Left colon (tissue), 2 donors: ENCODE data around the gene TMEM234. TPM values are rescaled to one million over a fixed set of nuclear protein-coding genes. Genes with fewer than 3 reads are reported as not detected.
A peak's percentile ranks its signal among the peaks of the same experiment; 100 is the strongest.

ENCODE experiments used
- ATAC-seq: fragments of 200-7000 bp; cut with Tn5 transposase; one replicate; pipeline ENCODE4 v1.9.1; 2020; ENCODE audit warnings: mild to moderate bottlenecking, moderate library complexity
- DNase-seq, 2 donors: peaks; one replicate each; pipeline ENCODE4 v3.0.0-alpha.2; 2020
- intact Hi-C, 2 donors: fragments of 100-400 bp; cut with DNase I in 1 of 2; cut with micrococcal nuclease in 1 of 2; formaldehyde crosslinking; loops; one replicate each; pipeline versions ENCODE4 v1.11.2 to v1.14.0; 2022; cut with DNase I, micrococcal nuclease
- total RNA-seq, 2 donors: library from RNA; stranded (reverse); fragmentation: NEBNext Ultra II Directional; extraction: Animal tissue kit (Norgen Biotek cat#: 25700); gene quantifications; one replicate each; pipeline ENCODE4 v1.2.1, GENCODE V29; 2021
- donor health status: DM: no; HTN: no; CAD: no.
- donor health status: DM: yes; HTN: yes; CAD: no.

The TMEM234 gene
- total RNA-seq, 2 donors from 2014 or later, result 24.2 to 28.0 TPM

DNA sequence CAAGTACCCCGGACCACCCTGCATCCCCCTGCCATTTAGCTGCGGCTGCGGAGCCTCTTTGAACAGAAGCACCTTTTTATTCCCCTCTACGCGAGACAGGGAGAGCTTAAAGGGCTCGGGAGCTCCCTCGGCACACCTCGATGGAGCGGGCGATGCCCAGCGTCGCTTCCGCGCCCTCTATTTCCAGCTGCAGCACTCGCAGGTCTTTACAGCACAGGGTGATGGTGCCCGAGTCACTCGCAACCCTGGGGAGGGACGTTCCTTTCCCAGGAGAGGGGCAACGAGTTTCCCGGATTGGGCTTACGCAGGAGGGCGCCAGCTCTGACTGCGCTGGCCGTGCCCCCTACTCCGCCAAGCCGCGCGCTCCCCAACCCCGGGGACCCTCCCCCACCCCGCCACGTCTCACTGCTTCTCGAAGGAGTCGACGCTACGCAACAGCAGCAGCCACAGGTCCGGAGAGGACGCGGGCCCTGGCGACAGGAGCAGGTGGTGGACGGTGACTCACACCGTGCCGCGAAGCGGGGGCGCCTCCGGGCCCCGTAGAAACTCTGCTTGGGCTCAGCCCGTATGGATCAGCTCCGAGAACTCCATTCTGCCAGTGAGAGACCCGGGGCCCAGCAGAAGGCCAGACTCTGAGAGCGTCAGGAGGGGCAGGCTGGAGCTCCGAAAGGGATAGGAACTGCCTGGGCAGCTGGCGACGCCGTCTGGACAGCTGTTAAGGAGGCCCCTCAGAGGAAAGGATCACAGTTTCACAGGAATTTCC is 19.0 kb upstream of the TMEM234 start:
- DNase-seq (peak; percentile 63 to 70), ATAC-seq (peak; percentile 66)
- intact Hi-C loops, result no loop called here

DNA sequence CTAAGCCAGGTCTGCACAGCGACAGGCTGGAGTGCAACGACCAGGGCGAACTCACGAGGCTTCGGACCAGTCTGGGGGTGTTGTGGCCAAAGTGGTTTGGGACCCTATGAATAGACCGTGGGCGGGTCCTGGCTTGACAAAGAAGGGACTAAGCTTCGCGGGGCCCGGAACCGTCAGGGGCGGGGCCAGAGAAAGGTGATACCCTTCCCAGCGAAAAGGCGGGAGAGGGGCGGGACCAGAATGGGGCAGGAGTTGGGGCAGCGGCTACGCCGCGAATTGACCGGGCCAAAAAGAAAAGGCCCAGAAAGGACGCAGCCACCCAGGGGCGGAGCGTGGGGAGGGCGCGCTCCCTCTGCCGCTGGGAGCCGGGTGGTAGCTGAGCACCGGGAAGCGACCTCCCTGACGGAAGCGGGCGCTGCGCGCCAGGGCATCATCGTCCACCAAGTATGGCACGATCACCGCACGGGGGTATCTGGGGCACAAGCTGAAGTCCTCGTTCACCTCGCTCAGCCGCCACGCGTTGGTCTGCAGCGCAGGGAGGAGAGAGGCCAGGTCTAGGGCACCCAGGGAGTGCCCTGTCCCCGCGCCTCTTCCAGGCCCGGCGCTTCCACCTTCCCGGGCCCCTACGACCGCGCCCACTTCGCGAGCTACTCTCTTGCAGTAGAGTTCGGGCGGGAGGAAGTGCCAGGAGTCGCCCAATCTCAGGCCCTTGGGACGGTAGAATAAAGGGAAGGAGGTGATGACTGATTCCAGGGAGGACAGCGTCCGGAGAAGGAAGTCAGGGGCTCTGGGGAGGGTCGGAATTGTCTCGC is 18.2 kb upstream of the TMEM234 start:
- ATAC-seq (peak; percentile 77), DNase-seq (peak; percentile 81 to 83)
- intact Hi-C loops, result no loop called here

DNA sequence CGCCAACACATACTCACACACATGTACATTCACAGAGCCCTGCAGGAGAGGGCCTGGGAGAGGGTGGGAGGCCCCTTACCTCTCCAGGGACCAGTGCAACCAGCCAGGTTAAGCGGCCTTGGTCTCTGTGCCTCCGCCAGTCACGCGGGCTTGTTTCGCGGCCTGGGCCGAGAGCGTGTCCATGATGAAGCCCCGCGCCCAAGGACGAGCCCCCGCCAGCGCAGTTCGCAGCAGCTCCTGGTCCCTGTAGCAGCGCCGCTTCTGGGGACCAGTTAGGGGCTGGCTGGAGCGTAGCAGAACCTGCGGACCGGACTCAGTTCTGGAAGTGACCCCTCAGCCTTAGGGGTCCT is 17.6 kb upstream of the TMEM234 start:
- intact Hi-C loops, result no loop called here
- ATAC-seq (peak; percentile 5), DNase-seq (peak in 1 of 2 donors; percentile 29)

DNA sequence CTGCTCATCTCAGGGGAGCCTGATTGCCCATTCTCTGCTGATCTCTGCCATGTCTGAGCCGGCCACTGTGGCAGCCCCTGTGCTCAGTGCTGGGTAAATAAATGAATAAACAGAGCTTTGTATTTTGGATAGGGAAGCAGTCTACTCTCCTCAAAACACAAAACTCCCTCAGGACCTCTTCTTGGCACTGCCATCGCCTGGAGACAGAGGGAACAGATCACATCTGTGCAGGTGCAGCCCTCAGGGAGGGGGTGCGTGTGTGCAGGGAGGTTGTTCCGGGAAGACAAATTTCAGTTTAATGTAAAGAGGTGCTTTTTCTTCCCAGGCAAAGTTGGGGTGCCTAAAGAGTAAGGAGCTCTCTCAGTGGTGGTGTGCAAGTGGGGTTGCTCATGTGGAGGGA is 17.2 kb upstream of the TMEM234 start:
- intact Hi-C loops, result no loop called here
- peak; percentile 23 for ATAC-seq

DNA sequence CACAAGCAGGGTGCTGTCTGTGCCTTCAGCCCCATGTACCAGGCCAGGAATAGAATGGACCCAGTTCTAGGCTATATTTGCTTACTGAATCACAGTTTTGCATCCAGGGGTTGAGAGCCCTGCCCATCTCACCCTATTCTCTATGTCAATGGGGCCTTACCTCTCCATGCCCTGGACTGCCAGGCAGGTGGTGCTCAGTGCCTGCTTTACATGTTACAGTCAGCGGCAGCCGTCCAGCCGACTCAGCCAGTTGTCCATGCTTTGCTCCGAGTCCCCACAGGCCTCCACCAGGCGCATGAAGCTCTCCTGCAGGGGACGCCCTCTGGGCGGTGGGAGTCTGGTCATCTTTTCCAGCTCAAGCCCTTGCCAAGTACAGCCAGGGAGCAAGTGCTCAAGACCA is 12.6 kb upstream of the TMEM234 start:
- no peak for DNase-seq
- intact Hi-C loops, result no loop called here
- no peak for ATAC-seq

More for the DNA sequence above, 17.2 kb upstream of the TMEM234 start:
- DNase-seq, result no peak

DNA sequence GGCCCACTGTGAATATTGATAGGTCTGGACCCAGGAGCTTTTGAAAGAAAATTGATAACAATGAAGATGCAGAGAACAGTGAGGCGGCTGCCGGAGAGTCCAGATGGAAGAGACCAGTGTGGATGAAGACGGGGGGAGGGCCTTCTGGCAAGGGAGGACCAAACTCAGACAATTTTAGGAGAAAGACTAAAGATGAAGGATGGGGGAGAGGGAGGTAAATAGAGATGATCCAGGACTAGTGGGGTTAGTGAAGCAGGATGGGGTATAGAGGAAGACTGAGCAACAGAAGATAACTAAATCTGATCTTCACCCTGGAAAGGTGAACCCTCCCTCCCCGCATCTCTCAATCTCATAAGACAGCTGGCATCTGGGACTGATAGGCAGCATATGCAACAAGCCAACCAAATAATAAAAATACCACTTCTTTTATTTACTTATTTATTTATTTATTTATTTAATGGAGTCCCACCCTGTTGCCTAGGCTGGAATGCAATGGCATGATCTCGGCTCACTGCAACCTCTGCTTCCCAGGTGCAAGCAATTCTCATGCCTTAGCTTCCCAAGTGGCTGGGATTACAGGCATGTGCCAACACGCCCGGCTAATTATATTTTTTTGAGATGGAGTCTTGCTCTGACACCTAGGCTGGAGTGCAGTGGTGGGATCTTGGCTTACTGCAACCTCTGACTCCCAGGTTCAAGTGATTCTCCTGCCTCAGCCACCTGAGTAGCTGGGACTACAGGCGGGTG is 10.6 kb upstream of the TMEM234 start:
- intact Hi-C loops, result no loop called here

DNA sequence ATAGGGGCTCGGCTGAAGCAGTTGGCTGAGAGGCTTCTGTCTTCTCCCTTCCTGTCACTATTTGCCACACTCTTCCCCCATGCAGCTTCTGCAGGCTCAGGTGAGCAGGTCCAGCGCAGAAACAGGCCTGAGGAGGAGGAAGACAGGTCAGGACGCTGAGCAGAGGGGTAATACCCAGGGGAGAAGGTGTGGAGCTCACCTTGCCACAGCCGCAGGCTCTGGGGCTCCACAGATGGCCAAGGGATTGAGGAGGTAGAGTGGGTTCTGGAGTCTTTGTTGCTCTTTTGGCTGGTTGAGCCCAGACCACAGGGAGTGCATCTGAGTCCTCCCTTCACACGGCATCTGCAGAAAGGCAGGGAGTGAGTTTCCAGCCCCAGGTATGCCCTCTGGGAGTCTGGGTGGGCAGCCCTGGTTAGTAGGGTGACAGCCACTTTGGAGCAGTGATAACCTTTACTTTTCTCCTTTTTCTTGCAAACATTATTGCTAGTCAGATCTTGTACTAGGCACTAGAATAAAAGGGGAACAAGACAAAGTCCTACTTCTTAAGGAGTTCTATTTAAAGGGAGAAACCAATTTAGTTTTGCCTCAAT is 9.8 kb upstream of the TMEM234 start:
- no peak for DNase-seq
- no peak for ATAC-seq
- intact Hi-C loops, result no loop called here

More for the DNA sequence above, 10.6 kb upstream of the TMEM234 start:
- DNase-seq (no peak), ATAC-seq (no peak)

DNA sequence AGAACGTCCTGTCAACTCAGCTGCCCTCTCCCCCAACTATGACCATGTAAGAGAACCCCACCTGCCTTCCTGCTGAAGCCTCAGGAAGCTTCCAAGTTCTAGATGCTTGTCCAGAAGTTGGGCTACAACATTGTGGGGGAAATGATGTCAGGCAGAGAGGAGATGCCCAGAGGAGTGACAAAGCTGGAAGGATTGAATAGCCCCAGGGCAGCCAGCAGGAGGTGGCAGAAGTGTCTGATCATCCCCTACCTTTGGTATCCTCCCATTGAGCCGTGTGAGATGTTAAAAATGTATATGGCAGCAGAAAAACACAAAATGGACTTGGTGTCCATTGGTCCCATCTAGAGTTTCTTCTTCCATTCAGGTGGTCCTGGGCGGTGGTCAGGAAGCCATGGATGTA is 6.6 kb upstream of the TMEM234 start:
- DNase-seq (no peak), ATAC-seq (no peak)
- intact Hi-C loops, result no loop called here

DNA sequence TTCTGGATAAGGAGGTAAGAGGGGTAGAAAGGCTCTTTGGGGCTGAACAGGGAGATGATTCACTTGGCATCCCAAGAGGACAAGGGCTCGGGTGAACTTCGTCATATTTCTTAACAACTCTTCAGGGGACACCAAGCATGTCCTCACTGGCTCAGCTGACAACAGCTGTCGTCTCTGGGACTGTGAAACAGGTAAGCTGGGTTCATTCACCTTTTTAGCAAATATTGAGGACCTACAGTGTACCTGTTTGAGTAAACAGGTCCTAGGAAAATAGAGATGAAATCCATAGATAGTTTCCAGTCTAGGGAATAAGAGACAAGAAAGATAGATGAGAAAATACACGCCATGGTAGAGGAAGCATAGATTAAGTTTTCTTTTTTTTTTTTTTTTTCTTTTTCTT is 2.1 kb upstream of the TMEM234 start:
- intact Hi-C loops, result no loop called here
- DNase-seq (no peak), ATAC-seq (no peak)

DNA sequence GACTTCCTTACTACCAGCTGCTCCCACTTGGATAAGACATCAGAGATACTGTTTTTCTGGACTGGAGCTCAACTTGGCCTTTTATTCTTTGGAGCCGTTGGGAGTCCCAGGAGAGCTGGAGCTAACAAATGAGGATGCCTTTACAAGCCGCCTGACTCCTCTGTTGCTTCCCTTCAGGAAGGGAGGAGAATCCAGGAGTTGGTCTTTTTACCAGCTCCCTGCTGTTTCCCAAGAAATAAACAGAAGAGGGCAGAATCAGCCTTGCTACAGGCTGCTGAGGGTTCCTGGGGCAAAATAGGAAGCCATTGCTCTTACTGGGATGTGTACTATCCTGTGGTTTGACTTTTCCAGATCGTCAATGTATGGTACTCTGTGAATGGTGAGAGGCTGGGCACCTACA is 1.5 kb upstream of the TMEM234 start:
- intact Hi-C loops, result no loop called here
- DNase-seq, result no peak
- no peak for ATAC-seq

DNA sequence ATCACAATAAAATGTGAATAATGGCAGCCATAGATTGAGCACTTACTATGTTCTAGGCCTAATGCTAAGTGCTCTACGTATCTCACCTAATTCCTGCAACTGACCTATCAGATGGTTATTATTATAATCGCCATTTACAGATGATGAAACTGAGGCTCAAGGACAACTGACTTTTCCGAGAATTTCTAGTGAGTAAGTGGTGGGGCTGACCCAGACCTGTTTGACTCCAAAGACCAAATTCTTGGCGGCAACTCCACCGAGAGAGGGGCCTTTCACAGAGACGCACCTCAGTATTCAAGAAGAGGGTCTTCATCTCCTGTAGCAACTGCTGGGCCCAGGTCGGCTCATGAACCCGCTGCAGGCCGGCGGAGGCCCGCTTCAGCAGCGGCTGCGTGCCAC is 573 bp downstream of the TMEM234 start:
- intact Hi-C loops, result no loop called here
- no peak for DNase-seq
- ATAC-seq, result no peak

DNA sequence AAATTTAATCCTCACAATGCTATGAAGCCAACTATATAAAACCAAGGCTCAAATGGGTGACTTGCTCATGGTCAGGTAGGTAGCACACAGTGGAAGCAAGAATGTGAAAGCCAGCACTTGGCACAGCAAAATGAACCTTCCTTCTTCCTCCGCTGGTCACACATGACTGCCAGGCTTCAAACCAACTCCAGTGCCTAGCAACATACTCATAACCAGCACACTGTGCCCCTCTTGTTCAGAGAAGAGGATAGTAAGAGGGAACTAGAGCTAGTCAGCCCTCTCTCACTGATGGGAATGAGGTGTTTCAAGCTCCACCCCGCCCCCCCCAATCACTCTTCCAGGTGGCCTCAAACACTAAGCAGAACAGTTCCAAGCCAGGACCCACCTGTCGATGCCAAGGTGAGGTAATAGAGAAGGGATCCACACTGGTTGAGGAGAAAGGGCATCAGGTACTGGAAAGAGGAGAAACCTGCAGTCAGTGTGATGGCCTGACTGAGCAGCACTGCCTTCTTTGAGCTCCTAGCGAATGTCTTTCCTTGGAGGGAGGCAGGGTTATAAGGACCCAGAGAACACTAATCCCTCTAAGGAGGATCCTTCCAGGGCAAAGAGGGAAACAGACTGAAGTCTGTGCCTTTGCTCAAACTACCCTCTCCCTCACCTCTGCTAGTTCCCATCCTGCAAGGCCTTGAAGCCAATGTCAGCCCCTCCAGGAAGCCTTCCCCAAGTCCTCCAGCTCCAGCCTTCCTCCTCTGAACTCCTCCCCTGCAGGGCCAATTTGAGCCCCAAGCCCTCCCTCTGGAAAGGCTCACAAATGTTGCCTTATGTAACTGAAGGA is 1.2 kb downstream of the TMEM234 start:
- DNase-seq (no peak), ATAC-seq (no peak)
- intact Hi-C loops, result no loop called here

DNA sequence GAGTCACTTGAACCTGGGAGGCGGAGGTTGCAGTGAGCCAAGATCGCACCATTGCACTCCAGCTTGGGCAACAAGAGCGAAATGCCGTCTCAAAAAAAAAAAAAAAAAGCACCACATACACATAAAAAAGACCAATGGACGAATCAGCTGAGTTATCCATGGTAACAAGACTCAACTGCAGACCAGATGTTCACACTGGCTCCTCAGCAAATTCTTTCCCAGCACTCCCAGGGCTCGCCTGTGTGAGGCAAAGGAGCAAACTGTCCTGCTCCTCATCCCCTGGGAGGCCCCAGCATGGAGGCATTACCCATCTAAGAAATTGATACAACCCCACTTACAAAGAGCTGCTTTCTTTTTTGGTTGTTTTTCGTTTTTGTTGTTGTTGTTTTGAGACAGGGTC is 3.1 kb downstream of the TMEM234 start:
- no peak for ATAC-seq
- intact Hi-C loops, result no loop called here
- no peak for DNase-seq

DNA sequence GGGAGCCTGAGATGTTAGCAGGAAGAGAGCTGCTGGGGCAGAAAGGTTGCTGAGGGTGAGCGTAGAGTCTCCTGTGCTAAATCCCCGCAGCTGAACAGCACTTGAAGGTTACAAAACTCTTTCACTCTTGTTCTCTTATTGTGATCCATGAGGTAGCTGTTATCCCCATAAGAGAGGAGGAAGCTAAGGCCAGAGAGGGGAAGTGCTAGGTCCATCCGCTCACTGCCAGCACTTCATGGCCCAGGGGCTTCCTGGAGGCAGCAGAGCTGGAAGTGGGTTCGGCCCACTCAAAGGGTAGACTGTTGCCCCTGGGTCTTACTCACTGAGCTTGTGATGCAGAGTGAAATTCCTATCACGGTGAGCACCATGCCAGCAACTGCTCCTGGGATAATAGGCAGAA is 5.6 kb downstream of the TMEM234 start:
- DNase-seq, result no peak
- intact Hi-C loops, result no loop called here
- no peak for ATAC-seq

DNA sequence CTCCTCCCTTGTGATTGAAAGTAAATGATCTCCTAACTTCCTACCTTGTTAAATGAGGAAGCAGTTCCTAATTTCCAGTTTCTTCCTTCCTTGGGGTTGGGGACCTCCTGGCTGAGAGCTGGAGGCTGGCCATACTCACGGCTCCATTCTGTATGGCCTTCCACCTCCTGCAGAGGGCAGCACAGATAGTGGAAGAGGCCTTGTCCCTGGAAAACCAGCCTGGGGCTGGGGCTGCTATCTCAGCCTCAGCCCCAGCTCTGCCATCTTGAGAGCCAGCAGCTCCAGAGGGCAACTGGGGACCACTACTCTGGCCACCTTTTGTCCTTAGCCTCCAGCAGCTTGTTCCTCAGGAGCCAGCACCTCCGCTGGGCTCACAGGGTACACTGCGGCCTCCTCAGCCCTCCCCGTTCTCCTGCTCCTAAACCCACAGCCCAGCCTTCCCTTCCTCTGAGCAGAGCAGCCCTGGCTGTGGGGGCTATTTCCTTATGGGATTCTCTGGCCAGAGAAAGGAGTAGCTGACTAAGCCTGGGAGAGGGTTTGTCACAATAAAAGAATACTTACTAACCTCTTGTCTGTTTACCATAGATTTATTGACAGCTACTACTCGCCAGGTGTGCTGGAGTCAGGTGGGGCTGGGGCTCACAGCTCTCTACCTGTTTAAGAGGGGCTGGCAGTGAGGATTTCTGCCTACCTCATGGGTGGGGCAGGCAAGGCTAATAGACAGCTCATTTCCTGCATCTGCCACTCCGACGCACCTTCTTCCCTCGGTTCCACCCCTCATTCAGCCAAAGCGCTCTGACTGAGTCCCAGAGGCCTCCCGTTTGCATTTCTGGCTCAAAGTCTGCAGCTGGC is 6.3 kb downstream of the TMEM234 start:
- DNase-seq (peak; percentile 80 to 85), ATAC-seq (peak; percentile 83)
- intact Hi-C loops, result no loop called here

DNA sequence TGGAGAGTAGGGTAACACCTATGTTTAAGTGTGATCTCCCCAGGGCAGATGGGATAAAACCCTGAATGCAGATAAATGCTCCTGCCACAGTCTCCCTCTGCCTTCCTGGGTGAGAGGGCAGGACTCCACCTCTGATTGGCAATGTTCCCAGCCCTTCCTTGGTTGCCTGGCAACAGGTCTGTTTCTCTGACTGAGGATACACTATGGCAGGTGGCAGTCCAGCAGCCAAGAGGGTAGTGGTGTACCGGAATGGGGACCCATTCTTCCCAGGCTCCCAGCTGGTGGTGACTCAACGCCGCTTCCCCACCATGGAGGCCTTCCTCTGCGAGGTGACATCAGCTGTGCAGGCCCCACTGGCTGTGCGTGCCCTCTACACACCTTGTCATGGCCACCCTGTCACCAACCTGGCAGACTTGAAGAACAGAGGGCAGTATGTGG is 13.2 kb downstream of the TMEM234 start, which contains the start of gene DCDC2B:
DCDC2B (plus strand) TSS at position 199 of the 438 bp plus-strand sequence; CDS start at position 204, 5 bp downstream.
- DNase-seq (peak; percentile 85 to 92), ATAC-seq (peak; percentile 78)
- intact Hi-C loops, result no loop called here

DNA sequence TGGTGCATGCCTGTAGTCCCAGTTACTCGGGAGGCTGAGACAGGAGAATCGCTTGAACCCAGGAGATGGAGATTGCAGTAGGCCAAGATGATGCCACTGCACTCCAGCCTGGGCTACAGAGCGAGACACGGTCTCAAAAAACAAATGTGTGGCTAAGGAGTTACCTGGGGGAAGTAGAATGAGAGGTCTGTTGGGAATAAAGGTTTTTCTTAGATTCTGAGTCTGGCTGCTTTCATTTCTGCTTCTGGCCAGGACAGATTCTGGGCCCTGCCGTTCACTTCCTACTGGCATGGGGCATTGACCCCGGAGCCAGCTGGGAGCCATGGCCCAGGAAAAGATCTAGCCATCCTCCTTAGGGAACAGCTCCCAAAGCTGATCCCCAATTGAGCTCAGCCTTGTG is 13.7 kb downstream of the TMEM234 start:
- intact Hi-C loops, result no loop called here
- DNase-seq (no peak), ATAC-seq (peak; percentile 18)
